OCI-LY7 (cell line): ENCODE data around the gene KREMEN2. TPM values are rescaled to one million over a fixed set of nuclear protein-coding genes. Genes with fewer than 3 reads are reported as not detected.

ENCODE experiments used
- BruUV-seq: library from RNA; stranded (reverse); fragments of 400-500 nt; replicated peaks from 2 replicates; lab custom pipeline; 2021; lab: Mats Ljungman, UMichigan
- CTCF ChIA-PET: fragments of 300-600 bp; sonication (Branson Sonifier 250); formaldehyde crosslinking; loops from one replicate; lab custom pipeline; 2022; ENCODE audit warnings: antibody characterized with exemption; ENCODE audit not compliant: unreplicated experiment; lab: Charles Lee
- POLR2A ChIA-PET: fragments of 300-600 bp; sonication (Branson Sonifier 250); formaldehyde crosslinking; loops from one replicate; lab custom pipeline; 2022; ENCODE audit warnings: antibody characterized with exemption; lab: Charles Lee
- DNase-seq: peaks from one replicate; pipeline ENCODE4 v3.0.0-alpha.2; 2015; ENCODE audit warnings: low spot score
- H2AFZ ChIP-seq: fragments of 200-600 bp; sonication (generic), shearing (Covaris generic); 2 replicates; pipeline ENCODE4 v1.6.1; 2014; ENCODE audit warnings: mild to moderate bottlenecking, antibody characterized with exemption, low read length, moderate library complexity
- H3K27ac ChIP-seq: fragments of 200-600 bp; sonication (generic); 2 replicates; pipeline ENCODE4 v1.5.1; 2014; ENCODE audit warnings: mixed run types, low read depth, mild to moderate bottlenecking, moderate library complexity, low read length, inconsistent platforms; ENCODE audit not compliant: poor library complexity, severe bottlenecking
- H3K36me3 ChIP-seq: fragments of 200-600 bp; sonication (generic); 2 replicates; pipeline ENCODE4 v1.6.1; 2014; ENCODE audit warnings: mild to moderate bottlenecking, antibody characterized with exemption, low read length, moderate library complexity, mixed read lengths; ENCODE audit not compliant: insufficient read depth
- H3K4me1 ChIP-seq: fragments of 200-600 bp; sonication (generic); 2 replicates; pipeline ENCODE4 v1.5.1; 2014; ENCODE audit warnings: mild to moderate bottlenecking, low read length; ENCODE audit not compliant: insufficient read depth, poor library complexity, severe bottlenecking
- H3K4me2 ChIP-seq: fragments of 200-600 bp; sonication (generic); 2 replicates; pipeline ENCODE4 v1.6.1; 2014; ENCODE audit warnings: mild to moderate bottlenecking, low read length
- H3K4me3 ChIP-seq: fragments of 200-600 bp; sonication (generic); 2 replicates; pipeline ENCODE4 v1.5.1; 2014; ENCODE audit warnings: mild to moderate bottlenecking, low read depth, low read length; ENCODE audit not compliant: poor library complexity, severe bottlenecking
- H3K79me2 ChIP-seq: fragments of 200-600 bp; sonication (generic); 2 replicates; pipeline ENCODE4 v1.6.1; 2016; ENCODE audit warnings: low read depth, mild to moderate bottlenecking, low read length, moderate library complexity, mixed read lengths; ENCODE audit not compliant: insufficient read depth
- H3K9me2 ChIP-seq: fragments of 200-600 bp; sonication (generic); 2 replicates; pipeline ENCODE4 v1.6.1; 2016; ENCODE audit warnings: mild to moderate bottlenecking, low read length, mixed read lengths; ENCODE audit not compliant: insufficient read depth
- H3K9me3 ChIP-seq: fragments of 200-600 bp; sonication (generic); 2 replicates; pipeline ENCODE4 v1.6.1; 2014; ENCODE audit warnings: mild to moderate bottlenecking, mixed run types, low read length, mixed read lengths
- H4K20me1 ChIP-seq: fragments of 200-600 bp; sonication (generic); 2 replicates; pipeline ENCODE4 v1.6.1; 2014; ENCODE audit warnings: mild to moderate bottlenecking, antibody characterized with exemption, low read length, moderate library complexity, mixed read lengths; ENCODE audit not compliant: insufficient read depth
- CTCF ChIP-seq: fragments of 200-600 bp; sonication (generic); conservative IDR thresholded peaks from 2 replicates; pipeline ENCODE4 v1.5.1; 2014; ENCODE audit warnings: mild to moderate bottlenecking, antibody characterized with exemption, low read length, moderate library complexity, mixed read lengths
- EZH2phosphoT487 ChIP-seq: fragments of 200-600 bp; sonication (generic); IDR thresholded peaks from 2 replicates; pipeline ENCODE4 v1.6.1; 2018; ENCODE audit warnings: low read depth, borderline replicate concordance, mild to moderate bottlenecking, mixed run types, antibody characterized with exemption, low read length, moderate library complexity, mixed read lengths
- intact Hi-C: fragments of 100-400 bp; cut with micrococcal nuclease; formaldehyde crosslinking; loops from one replicate; pipeline ENCODE4 v1.10.0; 2022; ENCODE audit not compliant: unreplicated experiment
- small RNA-seq: library from RNA; depleted of rRNA; stranded (forward); fragments of <200 nt; gene quantifications from one replicate; pipeline ENCODE3, GENCODE V24; 2014
- total RNA-seq, 2 experiments: library from RNA; depleted of rRNA in 1 of 2; stranded (reverse); fragments of >200 nt in 1 of 2; shearing (Covaris generic) in 1 of 2; gene quantifications; 2 replicates each; pipeline ENCODE4 v1.2.3, GENCODE V29; 2014 to 2022

KREMEN2 gene
- total RNA-seq, 2 experiments from 2014 or later, result 0.09 TPM; not detected in 1

- Histone ChIP-seq H3K4me1 (peaks cover 28% of the 10 kb centered on the region), H3K9me3 (no peaks in the 10 kb centered on the region), H2AFZ (no peak overlapping the region), H3K79me2 (no peaks in the 10 kb centered on the region), H3K27ac (no peak overlapping the region), H3K9me2 (no peaks in the 10 kb centered on the region), H3K4me3 (no peak overlapping the region), H3K4me2 (no peak overlapping the region), H4K20me1 (no peaks in the 10 kb centered on the region), H3K36me3 (no peaks in the 10 kb centered on the region)
- TF ChIP-seq EZH2phosphoT487, result no peak
- TF ChIP-seq CTCF, result no peak
- intact Hi-C loops, result no loop called here
- CTCF ChIA-PET, result no interaction called here
- POLR2A ChIA-PET, result no interaction called here
- DNase-seq, result no peak
- BruUV-seq, result no TSS peak
Measured at GRCh38 chr16:3017344-3017743, 53.3 kb downstream of the KREMEN2 start.

Small RNA genes within 50 kb of the gene (small RNA-seq; reads per million reads assigned to genes)
- not detected for gene LINC00514

Other genes with a start within 250 kb of the KREMEN2 start
- 1.3 and 2.7 TPM in 2 replicates for gene PRSS27, start 244.1 kb upstream of the KREMEN2 start, total RNA-seq (2014; rRNA removed; shearing (Covaris generic))
- 5.7 and 7.7 TPM in 2 replicates for gene PRSS27, start 244.1 kb upstream of the KREMEN2 start, total RNA-seq (2022)
- 206 and 208 TPM in 2 replicates for gene SRRM2, start 211.6 kb upstream of the KREMEN2 start, total RNA-seq (2014; rRNA removed; shearing (Covaris generic))
- gene SRRM2, start 211.6 kb upstream of the KREMEN2 start, total RNA-seq (2022), result 819 and 825 TPM in 2 replicates
- gene ELOB, start 187.0 kb upstream of the KREMEN2 start, total RNA-seq (2014; rRNA removed; shearing (Covaris generic)), result 282 and 285 TPM in 2 replicates
- gene ELOB, start 187.0 kb upstream of the KREMEN2 start, total RNA-seq (2022), result 204 and 209 TPM in 2 replicates
- gene PRSS33, start 176.7 kb upstream of the KREMEN2 start, total RNA-seq (2014; rRNA removed; shearing (Covaris generic)), result not detected in 2 replicates
- gene PRSS33, start 176.7 kb upstream of the KREMEN2 start, total RNA-seq (2022), result not detected in 2 replicates
- gene PRSS41, start 165.8 kb upstream of the KREMEN2 start, total RNA-seq (2014; rRNA removed; shearing (Covaris generic)), result not detected in 2 replicates
- not detected in 2 replicates for gene PRSS41, start 165.8 kb upstream of the KREMEN2 start, total RNA-seq (2022)
- 44.5 and 68.7 TPM in 2 replicates for gene PRSS21, start 147.0 kb upstream of the KREMEN2 start, total RNA-seq (2014; rRNA removed; shearing (Covaris generic))
- gene PRSS21, start 147.0 kb upstream of the KREMEN2 start, total RNA-seq (2022), result 69.6 and 75.1 TPM in 2 replicates
- 1.2 and 4.0 TPM in 2 replicates for gene ZG16B, start 134.0 kb upstream of the KREMEN2 start, total RNA-seq (2014; rRNA removed; shearing (Covaris generic))
- 2.5 and 2.6 TPM in 2 replicates for gene ZG16B, start 134.0 kb upstream of the KREMEN2 start, total RNA-seq (2022)
- not detected in 2 replicates for gene PRSS22, start 106.1 kb upstream of the KREMEN2 start, total RNA-seq (2014; rRNA removed; shearing (Covaris generic))
- gene PRSS22, start 106.1 kb upstream of the KREMEN2 start, total RNA-seq (2022), result not detected in 2 replicates
- gene FLYWCH2, start 81.1 kb upstream of the KREMEN2 start, total RNA-seq (2014; rRNA removed; shearing (Covaris generic)), result 38.7 and 44.9 TPM in 2 replicates
- gene FLYWCH2, start 81.1 kb upstream of the KREMEN2 start, total RNA-seq (2022), result 22.3 and 23.9 TPM in 2 replicates
- gene FLYWCH1, start 52.3 kb upstream of the KREMEN2 start, total RNA-seq (2014; rRNA removed; shearing (Covaris generic)), result 25.3 and 26.1 TPM in 2 replicates
- 61.9 and 63.9 TPM in 2 replicates for gene FLYWCH1, start 52.3 kb upstream of the KREMEN2 start, total RNA-seq (2022)
- gene PAQR4, start 5.1 kb downstream of the KREMEN2 start, total RNA-seq (2014; rRNA removed; shearing (Covaris generic)), result 38.1 and 49.1 TPM in 2 replicates
- 59.7 and 67.4 TPM in 2 replicates for gene PAQR4, start 5.1 kb downstream of the KREMEN2 start, total RNA-seq (2022)
- gene PKMYT1, start 16.2 kb downstream of the KREMEN2 start, total RNA-seq (2014; rRNA removed; shearing (Covaris generic)), result 80.2 and 104 TPM in 2 replicates
- 195 and 197 TPM in 2 replicates for gene PKMYT1, start 16.2 kb downstream of the KREMEN2 start, total RNA-seq (2022)
- 0.44 TPM in 1 of 2 replicates, not detected in the other for gene CLDN9, start 48.6 kb downstream of the KREMEN2 start, total RNA-seq (2014; rRNA removed; shearing (Covaris generic))
- 0.42 and 0.59 TPM in 2 replicates for gene CLDN9, start 48.6 kb downstream of the KREMEN2 start, total RNA-seq (2022)
- gene CLDN6, start 53.9 kb downstream of the KREMEN2 start, total RNA-seq (2014; rRNA removed; shearing (Covaris generic)), result not detected in 2 replicates
- not detected in 2 replicates for gene CLDN6, start 53.9 kb downstream of the KREMEN2 start, total RNA-seq (2022)
- 4.1 and 4.9 TPM in 2 replicates for gene TNFRSF12A, start 56.1 kb downstream of the KREMEN2 start, total RNA-seq (2014; rRNA removed; shearing (Covaris generic))
- gene TNFRSF12A, start 56.1 kb downstream of the KREMEN2 start, total RNA-seq (2022), result 1.3 and 1.9 TPM in 2 replicates
- 17.1 and 29.1 TPM in 2 replicates for gene HCFC1R1, start 59.7 kb downstream of the KREMEN2 start, total RNA-seq (2014; rRNA removed; shearing (Covaris generic))
- 32.2 and 39.4 TPM in 2 replicates for gene HCFC1R1, start 59.7 kb downstream of the KREMEN2 start, total RNA-seq (2022)
- 33.7 and 36.0 TPM in 2 replicates for gene THOC6, start 59.8 kb downstream of the KREMEN2 start, total RNA-seq (2014; rRNA removed; shearing (Covaris generic))
- 26.3 and 33.6 TPM in 2 replicates for gene THOC6, start 59.8 kb downstream of the KREMEN2 start, total RNA-seq (2022)
- gene BICDL2, start 72.7 kb downstream of the KREMEN2 start, total RNA-seq (2014; rRNA removed; shearing (Covaris generic)), result not detected in 2 replicates
- gene BICDL2, start 72.7 kb downstream of the KREMEN2 start, total RNA-seq (2022), result not detected in 2 replicates
- 0.63 and 2.6 TPM in 2 replicates for gene MMP25, start 82.3 kb downstream of the KREMEN2 start, total RNA-seq (2014; rRNA removed; shearing (Covaris generic))
- gene MMP25, start 82.3 kb downstream of the KREMEN2 start, total RNA-seq (2022), result 5.6 and 5.8 TPM in 2 replicates
- gene IL32, start 101.4 kb downstream of the KREMEN2 start, total RNA-seq (2014; rRNA removed; shearing (Covaris generic)), result not detected in 2 replicates
- gene IL32, start 101.4 kb downstream of the KREMEN2 start, total RNA-seq (2022), result not detected in 2 replicates
- 0.09 TPM in 1 of 2 replicates, not detected in the other for gene ZSCAN10, start 135.0 kb downstream of the KREMEN2 start, total RNA-seq (2014; rRNA removed; shearing (Covaris generic))
- 0.49 and 0.72 TPM in 2 replicates for gene ZSCAN10, start 135.0 kb downstream of the KREMEN2 start, total RNA-seq (2022)
- 0.67 and 1.2 TPM in 2 replicates for gene ZNF205, start 148.3 kb downstream of the KREMEN2 start, total RNA-seq (2014; rRNA removed; shearing (Covaris generic))
- 0.30 TPM in 1 of 2 replicates, not detected in the other for gene ZNF205, start 148.3 kb downstream of the KREMEN2 start, total RNA-seq (2022)
- 3.4 and 4.8 TPM in 2 replicates for gene ZNF213, start 170.8 kb downstream of the KREMEN2 start, total RNA-seq (2014; rRNA removed; shearing (Covaris generic))
- gene ZNF213, start 170.8 kb downstream of the KREMEN2 start, total RNA-seq (2022), result 8.5 and 9.1 TPM in 2 replicates
- not detected in 2 replicates for gene OR1F1, start 223.9 kb downstream of the KREMEN2 start, total RNA-seq (2014; rRNA removed; shearing (Covaris generic))
- not detected in 2 replicates for gene OR1F1, start 223.9 kb downstream of the KREMEN2 start, total RNA-seq (2022)